ENCODE data around the gene IFT88.

DNA sequence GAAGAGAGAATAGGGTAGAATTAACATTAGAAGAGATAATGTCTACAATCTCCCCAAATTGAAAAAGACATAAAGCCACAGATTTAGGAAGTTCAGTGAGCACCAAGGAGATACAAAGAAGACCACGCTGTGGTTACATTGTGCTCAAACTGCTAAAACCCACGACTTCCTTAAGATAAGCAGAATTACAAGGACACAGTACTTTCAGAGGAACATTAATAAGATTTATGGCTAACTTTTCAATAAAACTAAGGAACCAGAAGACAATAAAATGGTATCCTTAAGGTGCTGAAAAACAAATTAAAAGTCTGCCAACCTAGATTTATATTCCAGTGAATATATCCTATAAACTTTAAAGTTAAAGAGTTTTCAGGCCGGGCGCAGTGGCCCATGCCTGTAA, 129.1 kb downstream of the IFT88 start:
- no peak for TF ChIP-seq POLR2A (IDR thresholded peaks at IDR 0.05)
- TF ChIP-seq, protein P1, sequence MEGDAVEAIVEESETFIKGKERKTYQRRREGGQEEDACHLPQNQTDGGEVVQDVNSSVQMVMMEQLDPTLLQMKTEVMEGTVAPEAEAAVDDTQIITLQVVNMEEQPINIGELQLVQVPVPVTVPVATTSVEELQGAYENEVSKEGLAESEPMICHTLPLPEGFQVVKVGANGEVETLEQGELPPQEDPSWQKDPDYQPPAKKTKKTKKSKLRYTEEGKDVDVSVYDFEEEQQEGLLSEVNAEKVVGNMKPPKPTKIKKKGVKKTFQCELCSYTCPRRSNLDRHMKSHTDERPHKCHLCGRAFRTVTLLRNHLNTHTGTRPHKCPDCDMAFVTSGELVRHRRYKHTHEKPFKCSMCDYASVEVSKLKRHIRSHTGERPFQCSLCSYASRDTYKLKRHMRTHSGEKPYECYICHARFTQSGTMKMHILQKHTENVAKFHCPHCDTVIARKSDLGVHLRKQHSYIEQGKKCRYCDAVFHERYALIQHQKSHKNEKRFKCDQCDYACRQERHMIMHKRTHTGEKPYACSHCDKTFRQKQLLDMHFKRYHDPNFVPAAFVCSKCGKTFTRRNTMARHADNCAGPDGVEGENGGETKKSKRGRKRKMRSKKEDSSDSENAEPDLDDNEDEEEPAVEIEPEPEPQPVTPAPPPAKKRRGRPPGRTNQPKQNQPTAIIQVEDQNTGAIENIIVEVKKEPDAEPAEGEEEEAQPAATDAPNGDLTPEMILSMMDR (IDR thresholded peaks at IDR 0.05), result no peak
